Mononuclear cell (primary cell): Measurements from ENCODE around the gene MFNG. TPM values are rescaled to one million over a fixed set of nuclear protein-coding genes. Genes with fewer than 3 reads are reported as not detected.

ENCODE experiments used
- H3K27me3 ChIP-seq: 2 replicates; pipeline ENCODE4 v1.6.0; 2011; ENCODE audit warnings: low read length, control low read depth; ENCODE audit not compliant: insufficient read depth
- H3K4me1 ChIP-seq: 2 replicates; pipeline ENCODE4 v1.5.1; 2011; ENCODE audit warnings: mild to moderate bottlenecking, low read length, control low read depth; ENCODE audit not compliant: insufficient read depth
- H3K4me3 ChIP-seq: 2 replicates; pipeline ENCODE4 v1.5.1; 2011; ENCODE audit warnings: mild to moderate bottlenecking, low read length, moderate library complexity
- H3K9me3 ChIP-seq: 2 replicates; pipeline ENCODE4 v1.5.1; 2011; ENCODE audit warnings: low read depth, mild to moderate bottlenecking, control low read depth, low read length
- total RNA-seq: library from RNA; depleted of rRNA; stranded (reverse); fragments of >200 nt; gene quantifications from one replicate; pipeline ENCODE4 v1.2.3, GENCODE V29; 2012

Gene MFNG
- total RNA-seq, 1 donor, result 77.0 TPM

- peaks cover 7% of the 10 kb centered on the region for H3K4me1 ChIP-seq
- H3K27me3 ChIP-seq, result no peaks in the 10 kb centered on the region
- no peak overlapping the region for H3K4me3 ChIP-seq
- no peaks in the 10 kb centered on the region for H3K9me3 ChIP-seq
These were observed 18.8 kb upstream of the MFNG start for GRCh38 chr22:37504964-37505363.

GRCh38 chr22:37503850-37504249 lies 17.7 kb upstream of the MFNG start:
- Histone ChIP-seq H3K4me3 (no peak overlapping the region), H3K27me3 (no peaks in the 10 kb centered on the region), H3K9me3 (no peaks in the 10 kb centered on the region), H3K4me1 (peaks cover 7% of the 10 kb centered on the region)

DNA sequence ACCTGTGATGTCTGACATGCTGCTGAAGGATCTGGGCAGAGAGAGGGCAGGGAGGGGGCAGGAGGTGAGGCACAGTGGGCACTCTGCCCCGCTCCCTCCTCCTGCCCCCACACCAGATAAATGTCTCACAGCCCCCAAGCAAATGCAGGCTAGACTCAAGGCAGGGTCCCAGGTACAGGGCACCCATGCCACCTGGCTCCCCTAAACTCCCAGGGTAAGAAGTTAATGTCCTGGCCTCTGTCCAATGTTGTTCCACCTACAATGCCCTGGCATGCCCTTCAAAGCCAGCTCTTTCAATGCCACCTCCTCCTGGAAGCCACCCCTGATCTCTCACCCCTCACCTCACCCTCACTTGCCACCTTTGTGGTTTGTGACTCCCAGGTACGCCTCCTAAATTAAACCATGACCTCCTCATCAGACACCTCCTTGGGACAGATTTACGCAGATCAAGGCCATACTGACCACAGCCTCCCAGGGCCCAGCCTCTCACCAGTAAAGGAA lies 17.0 kb upstream of the MFNG start:
- H3K9me3 ChIP-seq, result no peaks in the 10 kb centered on the region
- H3K4me1 ChIP-seq, result peaks cover 7% of the 10 kb centered on the region
- H3K4me3 ChIP-seq, result no peak overlapping the region
- no peaks in the 10 kb centered on the region for H3K27me3 ChIP-seq

GRCh38 chr22:37502342-37503182 lies 16.4 kb upstream of the MFNG start:
- no peaks in the 10 kb centered on the region for H3K9me3 ChIP-seq
- peaks cover 7% of the 10 kb centered on the region for H3K4me1 ChIP-seq
- H3K27me3 ChIP-seq, result no peaks in the 10 kb centered on the region
- H3K4me3 ChIP-seq, result no peak overlapping the region

DNA sequence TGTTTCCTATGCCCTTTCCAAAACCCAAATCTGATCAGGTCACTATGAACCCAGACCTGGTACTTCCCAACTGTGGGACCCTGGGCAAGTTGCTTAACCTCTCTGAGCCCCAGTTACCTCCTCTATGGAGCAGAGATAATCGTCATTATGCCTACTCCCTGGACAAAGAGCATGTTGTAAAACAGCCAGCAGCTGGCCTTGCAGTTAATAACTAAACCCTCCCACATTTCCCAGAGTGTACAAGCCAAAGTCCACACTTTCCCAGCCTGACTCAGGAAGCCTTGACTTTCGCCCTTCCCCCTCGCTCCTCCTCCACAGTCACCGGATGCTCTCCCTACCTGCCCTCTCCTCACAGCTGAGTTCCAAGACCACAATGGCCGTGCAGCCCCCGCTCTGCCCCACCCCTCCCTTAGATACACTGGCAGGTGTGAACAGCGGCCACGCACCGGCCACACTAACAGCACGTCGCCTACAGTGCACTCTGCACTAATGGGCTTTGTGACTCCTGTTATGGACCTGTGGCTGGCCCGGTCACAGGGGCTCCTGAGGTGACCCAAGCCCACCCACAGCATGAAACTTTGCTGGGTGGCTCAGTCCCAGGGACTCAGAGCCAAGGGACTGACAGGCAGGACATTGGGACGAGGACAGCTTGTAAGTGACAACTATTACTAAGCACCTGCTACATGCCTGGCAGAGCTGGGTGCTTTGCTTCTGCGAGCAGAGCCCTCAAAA lies 15.6 kb upstream of the MFNG start:
- no peak overlapping the region for H3K4me3 ChIP-seq
- H3K9me3 ChIP-seq, result no peaks in the 10 kb centered on the region
- no peaks in the 10 kb centered on the region for H3K27me3 ChIP-seq
- peaks cover 7% of the 10 kb centered on the region for H3K4me1 ChIP-seq

DNA sequence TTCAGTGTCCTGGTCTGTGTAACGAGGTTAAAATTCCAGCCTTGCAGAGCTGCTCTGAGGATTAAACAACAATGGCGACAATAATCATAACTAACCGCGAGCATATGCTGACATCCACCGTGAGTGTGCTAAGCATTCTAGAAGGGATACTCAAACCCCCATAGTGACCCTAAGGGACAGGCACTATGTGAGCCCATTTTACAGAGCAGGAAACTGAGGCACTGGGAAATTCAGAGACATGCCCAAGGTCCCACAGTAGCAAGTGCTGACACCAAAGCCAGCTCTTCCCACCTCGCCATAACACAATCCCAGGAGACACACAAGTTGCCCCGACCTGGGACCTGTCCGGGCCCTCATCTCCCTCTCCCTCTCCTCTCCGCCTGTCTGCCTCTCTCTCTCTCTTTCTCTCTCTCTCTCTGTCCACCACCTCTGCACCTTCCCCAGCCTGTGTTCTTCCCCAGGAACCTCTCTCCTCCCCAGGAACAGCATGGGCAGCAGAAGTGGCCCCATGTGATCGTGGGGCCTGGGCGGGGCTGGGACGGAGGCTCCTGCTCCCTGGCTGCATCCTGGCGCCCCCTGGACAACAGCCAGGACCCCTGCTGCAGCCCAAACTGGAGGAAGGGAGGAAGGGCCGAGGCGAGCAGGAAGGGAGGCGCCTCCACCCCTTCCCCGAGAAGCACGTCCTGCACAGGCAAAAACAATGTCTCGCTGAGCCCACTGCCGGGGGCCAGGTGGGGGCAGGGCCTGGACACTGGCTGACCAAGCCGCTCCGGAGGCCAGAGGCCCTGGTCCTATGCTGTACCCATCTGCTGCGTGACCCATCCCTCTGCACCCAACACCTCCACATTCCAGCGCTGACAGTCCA lies 14.8 kb upstream of the MFNG start:
- Histone ChIP-seq H3K4me1 (peaks cover 7% of the 10 kb centered on the region), H3K9me3 (no peaks in the 10 kb centered on the region), H3K27me3 (no peaks in the 10 kb centered on the region), H3K4me3 (no peak overlapping the region)

GRCh38 chr22:37499789-37500540 lies 13.8 kb upstream of the MFNG start:
- Histone ChIP-seq H3K9me3 (no peaks in the 10 kb centered on the region), H3K4me3 (no peak overlapping the region), H3K27me3 (no peaks in the 10 kb centered on the region), H3K4me1 (peaks cover 7% of the 10 kb centered on the region)

DNA sequence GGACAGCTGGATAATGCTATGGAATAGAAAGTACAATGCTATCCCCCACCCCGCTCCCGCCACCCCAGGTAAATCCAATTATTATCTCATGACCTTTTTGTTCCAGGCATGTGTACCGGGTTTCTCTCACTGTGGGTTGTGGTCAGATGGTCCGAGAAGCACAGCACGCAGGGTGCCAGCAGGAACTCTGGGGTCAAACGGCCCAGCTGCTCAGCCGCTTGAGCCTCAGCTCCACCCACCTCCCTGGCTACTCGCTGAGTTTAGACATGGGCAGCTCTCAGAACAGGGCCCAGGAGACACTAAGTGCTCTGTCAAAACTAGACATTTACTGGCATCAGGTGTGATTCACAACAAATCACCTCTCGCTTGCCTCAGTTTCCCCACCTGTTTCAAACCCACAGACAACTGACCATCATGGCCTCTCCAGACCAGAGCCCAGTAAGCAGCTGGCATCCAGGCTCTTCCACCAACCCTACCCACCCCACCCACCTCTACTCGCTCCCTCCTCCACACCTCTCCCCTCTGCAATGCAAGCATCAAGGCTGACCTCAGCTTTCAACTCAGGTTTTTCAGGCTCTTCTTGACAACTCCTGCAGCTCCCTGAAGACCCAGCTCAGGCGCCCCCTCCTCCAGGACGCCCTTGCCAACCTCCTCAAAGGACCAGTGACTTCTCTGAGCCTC lies 13.0 kb upstream of the MFNG start:
- Histone ChIP-seq H3K4me1 (peaks cover 7% of the 10 kb centered on the region), H3K9me3 (no peaks in the 10 kb centered on the region), H3K4me3 (no peak overlapping the region), H3K27me3 (no peaks in the 10 kb centered on the region)

DNA sequence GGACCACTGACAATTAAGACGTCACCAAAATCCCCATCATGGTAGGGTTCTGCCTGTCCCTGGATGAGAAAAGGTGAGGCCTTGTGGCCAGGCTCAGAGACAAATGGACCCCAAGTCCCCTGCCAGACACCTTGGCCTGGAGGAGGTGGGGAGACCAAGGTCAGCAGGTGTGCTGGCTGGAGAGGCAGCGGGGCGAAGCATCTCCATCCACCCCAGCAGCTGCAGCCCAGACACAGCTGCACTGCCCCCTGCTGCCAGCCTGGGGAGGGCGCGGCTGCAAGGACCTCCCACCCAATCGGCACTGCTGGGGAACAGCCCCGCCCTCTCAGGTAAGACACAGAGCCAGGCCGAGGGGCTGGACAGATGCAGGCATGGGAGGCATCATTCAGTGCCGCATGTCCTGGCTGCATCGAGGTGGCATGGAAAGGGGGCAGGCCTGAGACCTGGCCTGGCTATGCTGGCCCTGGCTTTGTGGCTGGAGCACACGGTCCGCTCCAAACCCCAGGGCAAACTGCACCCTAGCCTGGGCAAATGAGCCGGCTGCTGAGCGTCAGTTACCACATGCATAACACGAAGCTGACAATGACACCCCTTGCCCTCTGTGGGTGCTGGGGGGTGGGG lies 12.2 kb upstream of the MFNG start:
- Histone ChIP-seq H3K27me3 (no peaks in the 10 kb centered on the region), H3K9me3 (no peaks in the 10 kb centered on the region), H3K4me3 (no peak overlapping the region), H3K4me1 (peaks cover 7% of the 10 kb centered on the region)

DNA sequence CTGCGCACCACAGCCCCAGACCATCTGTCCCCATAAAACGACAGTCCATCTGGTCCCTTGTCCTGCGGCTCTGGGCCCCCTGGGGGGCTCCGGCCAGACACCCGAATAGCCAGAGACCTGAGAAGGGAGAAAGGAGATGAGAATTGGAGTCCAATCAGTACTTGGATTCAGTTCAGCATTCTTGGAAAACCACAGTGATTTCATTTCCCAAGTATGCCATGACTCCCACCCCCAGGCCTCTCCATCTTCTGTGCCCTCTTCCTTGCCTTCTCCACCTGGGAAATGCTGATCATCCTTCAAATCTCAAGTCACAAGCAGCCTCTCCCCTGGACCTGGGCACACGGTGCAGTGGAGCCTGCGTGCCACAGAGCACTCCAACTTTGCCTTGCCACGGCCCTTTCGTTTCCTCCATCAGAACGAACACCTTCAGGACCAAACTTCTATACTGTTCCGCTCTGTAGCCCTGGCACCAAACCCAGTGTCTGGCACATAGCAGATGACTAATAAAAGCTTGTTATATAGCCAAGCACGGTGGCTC lies 10.9 kb upstream of the MFNG start:
- H3K4me3 ChIP-seq, result no peak overlapping the region
- no peaks in the 10 kb centered on the region for H3K27me3 ChIP-seq
- H3K4me1 ChIP-seq, result peaks cover 9% of the 10 kb centered on the region
- H3K9me3 ChIP-seq, result no peaks in the 10 kb centered on the region

DNA sequence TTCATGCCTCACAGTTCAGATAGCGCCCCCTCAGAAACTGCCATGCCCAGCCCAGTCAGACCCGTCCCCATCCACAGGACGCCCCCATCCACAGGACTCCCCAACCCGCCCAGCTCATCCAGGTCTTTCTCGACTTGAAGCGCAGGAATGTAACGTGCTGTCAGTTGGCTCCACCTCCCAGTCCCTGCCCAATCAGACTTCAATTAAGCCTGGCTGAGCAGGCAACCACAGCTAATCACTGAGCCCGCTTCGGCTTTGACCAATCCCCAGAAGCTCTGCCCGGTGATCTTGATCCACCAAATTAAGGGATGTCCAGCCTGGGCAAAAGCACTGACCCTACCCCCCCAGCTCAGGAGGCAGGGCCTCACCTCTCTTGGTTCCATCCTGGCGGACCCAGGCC lies 10.5 kb upstream of the MFNG start:
- Histone ChIP-seq H3K9me3 (no peaks in the 10 kb centered on the region), H3K4me3 (no peak overlapping the region), H3K27me3 (no peaks in the 10 kb centered on the region), H3K4me1 (peaks cover 4% of the 10 kb centered on the region)

GRCh38 chr22:37493979-37494378 lies 7.8 kb upstream of the MFNG start:
- Histone ChIP-seq H3K4me1 (peaks cover 4% of the 10 kb centered on the region), H3K27me3 (no peaks in the 10 kb centered on the region), H3K9me3 (no peaks in the 10 kb centered on the region), H3K4me3 (no peak overlapping the region)
